Measurements from ENCODE around the gene SUB1.
A peak's percentile ranks its signal among the peaks of the same experiment; 100 is the strongest.
"Not testable (repeated sequence)": the region's sequence is repeated elsewhere in the genome, so short reads cannot be mapped to it uniquely, and the experiment has no call there.

The SUB1 gene

DNA sequence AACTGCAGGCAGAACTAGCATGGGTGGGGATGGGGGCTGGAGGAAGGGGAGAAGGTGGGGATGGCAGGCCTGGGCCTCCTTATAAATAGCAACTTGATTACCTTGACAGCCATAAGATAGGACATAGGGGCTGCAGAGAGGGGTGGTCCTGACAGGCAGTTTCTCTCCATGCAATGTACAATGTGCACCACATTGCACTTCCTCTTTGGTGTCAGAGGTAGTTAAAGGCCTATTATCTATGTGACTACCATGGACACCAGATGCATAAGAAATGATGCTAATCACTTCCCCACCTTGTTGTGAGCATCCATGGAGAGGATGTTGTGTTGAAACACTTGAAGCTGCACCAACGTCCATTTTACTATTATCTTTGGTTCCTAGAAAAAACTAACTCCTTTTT, 20.2 kb upstream of the SUB1 start:
- DNase-seq (ENCODE audit: low read depth): no peak

GRCh38 chr5:32566319-32567111, 18.8 kb upstream of the SUB1 start:
- DNase-seq (ENCODE audit: low read depth): no peak

GRCh38 chr5:32571128-32571527, 14.2 kb upstream of the SUB1 start:
- DNase-seq (ENCODE audit: low read depth): no peak

DNA sequence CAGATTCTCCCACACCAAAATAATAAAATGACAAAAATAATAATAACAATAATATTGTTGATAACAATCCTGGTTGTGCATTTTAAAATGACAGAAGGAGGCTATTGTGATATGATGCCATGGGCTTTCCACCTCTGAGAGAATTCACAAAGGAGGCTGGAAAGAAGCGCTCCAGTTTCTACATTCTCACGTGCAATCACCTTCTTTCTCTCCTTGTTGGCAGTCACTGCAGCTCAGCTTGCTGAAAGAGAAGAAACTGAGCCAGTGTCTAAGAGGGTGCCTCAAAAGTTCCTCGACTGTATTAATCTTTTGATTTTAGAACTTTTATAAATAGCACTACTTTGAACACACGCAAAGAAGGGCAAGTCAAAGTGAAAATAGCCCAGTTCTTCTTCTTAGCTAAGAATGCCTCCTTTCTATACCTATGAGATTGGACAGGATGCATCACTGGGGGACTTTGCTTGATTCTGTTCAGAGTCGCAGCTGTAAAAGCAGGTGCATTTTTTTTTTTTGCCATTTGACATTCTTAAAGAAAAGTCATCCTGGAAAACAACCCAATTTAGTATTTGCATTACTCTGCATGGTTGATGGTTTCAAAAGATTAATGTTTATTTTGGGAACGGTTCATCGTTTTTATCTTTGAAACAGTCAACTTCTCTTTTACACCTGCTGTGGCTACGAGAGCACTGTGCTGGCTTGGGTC, 12.4 kb upstream of the SUB1 start:
- DNase-seq (ENCODE audit: low read depth): no peak

DNA sequence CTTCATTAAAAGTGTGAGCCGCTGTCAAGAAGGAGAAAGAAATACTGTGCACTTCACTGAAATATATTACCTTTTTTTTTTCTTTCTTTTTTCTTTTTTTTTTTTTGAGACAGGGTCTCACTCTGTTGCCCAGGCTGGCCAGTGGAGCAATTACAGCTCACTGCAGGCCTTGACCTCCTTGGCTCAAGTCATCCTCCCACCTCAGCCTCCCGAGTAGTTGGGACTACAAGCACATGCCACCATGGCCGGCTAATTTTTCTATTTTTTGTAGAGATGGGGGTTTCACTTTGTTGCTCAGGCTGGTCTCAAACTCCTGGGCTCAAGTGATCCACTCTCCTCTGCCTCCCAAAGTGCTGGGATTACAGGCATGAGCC, 11.9 kb upstream of the SUB1 start:
- DNase-seq (ENCODE audit: low read depth): not testable (repeated sequence)

DNA sequence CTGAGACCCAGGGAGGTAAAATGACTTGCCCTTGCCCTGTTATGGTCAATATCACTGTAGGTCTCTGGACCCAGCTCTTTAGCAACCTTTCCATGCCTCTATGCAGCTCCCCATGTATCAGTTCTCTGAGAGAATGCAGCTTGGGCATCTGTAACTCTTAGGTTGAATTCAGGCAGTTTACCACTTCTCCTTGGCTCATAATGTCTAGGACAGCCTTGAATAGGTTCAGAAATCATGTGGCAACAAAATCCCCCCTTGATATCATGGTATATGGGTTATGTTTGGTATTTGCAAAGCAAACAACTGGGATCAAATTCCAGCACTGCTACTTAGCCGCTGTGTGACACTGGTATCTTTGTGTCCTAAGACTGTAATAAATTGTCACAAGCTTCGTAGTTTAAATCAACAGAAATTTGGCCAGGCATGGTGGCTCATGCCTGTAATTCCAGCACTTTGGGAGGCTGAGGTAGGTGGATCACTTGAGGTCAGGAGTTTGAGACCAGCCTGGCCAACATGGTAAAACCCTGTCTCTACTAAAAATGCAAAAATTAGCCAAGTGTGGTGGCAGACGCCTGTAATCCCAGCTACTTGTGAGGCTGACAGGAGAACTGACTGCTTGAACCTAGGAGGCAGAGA, 10.7 kb upstream of the SUB1 start:
- peak; percentile 8 for DNase-seq (ENCODE audit: low read depth)

GRCh38 chr5:32578363-32578762, 7.0 kb upstream of the SUB1 start:
- DNase-seq (ENCODE audit: low read depth): no peak

GRCh38 chr5:32578764-32579163, 6.6 kb upstream of the SUB1 start:
- DNase-seq (ENCODE audit: low read depth): no peak

- DNase-seq (ENCODE audit: low read depth): peak; percentile 54
These were observed 4.2 kb upstream of the SUB1 start for GRCh38 chr5:32581010-32581785.

- no peak for DNase-seq (ENCODE audit: low read depth)
These were observed 1.6 kb upstream of the SUB1 start for GRCh38 chr5:32583582-32584232.

DNA sequence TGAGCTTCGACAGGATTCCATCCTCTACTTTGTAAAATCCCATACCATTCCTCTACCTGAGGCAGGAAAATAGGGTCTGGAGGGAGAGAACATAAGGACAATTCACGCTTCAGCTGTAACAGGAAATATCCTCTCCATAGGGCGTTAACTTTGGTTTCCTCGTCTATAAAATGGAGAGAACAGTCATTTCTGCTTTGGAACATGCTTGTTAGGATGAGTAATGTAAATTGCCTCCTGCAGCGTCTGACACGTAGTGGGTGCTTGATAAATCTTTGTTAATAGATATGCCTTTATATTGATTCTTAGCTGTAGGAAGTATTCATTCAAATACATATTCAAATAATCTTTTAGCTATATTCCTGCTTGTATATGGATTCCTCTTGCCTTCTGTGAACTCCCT, 711 bp upstream of the SUB1 start:
- DNase-seq (ENCODE audit: low read depth): no peak

DNA sequence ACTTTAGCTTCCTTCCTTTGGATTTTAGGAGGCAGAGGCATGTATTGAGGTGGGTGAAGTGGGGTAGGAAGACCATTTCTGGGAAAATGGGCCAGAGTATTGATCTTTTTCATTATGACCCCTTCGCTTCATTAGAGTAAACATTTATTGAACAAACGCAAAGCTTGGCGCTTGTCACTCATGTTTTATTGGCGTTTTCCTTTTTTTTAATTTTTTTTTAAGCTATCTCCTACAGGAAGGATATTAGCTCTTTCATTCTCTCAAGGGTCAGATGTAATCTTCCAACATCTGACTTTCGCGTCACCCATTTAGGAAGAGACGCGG, 273 bp upstream of the SUB1 start:
- DNase-seq (ENCODE audit: low read depth): no peak

GRCh38 chr5:32586276-32586599, 881 bp downstream of the SUB1 start:
- no peak for DNase-seq (ENCODE audit: low read depth)

DNA sequence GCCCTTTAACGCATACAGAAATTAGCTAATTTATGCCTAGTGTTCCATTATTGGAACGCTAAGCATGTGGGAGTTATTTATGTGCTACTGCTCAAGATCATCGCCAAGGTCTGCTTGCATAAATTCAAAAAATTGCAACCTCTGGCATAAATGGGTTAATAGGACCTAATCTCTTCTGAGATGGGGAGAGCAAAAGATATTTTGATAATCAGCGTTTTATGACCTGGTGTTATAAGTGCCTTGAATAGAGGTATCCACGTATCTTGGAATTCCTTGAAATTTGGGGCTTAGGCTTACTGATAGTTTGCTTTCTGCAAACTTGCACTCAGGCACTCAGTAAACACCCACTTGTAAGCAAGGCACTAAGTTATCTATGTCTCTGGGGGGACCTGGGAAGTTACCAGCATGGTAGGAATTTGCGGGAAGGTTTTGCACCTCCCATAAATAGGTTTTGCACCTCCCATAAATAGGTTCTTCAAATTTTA, 1.8 kb downstream of the SUB1 start:
- DNase-seq (ENCODE audit: low read depth): no peak

DNA sequence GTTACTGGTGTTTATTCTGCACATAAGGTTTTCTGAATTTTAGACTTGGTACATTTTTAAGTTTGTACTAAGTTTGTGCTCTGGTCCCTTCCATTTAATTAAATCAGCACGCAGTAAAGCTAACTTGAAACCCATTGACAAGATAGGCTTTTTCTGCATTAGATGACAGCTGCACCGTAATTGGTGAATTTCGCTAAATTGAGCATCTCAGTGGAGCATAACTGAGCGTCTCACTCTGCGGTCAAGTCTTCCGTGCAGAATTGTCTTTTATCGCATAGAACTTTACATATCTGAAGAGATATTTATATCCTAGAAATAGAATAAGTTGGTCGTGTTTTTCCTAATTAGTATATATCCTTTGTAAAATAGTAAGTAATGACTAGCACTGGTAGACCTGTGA, 4.1 kb downstream of the SUB1 start:
- no peak for DNase-seq (ENCODE audit: low read depth)

- DNase-seq (ENCODE audit: low read depth): peak; percentile 59
These were observed 4.8 kb downstream of the SUB1 start for GRCh38 chr5:32589942-32590869.

- DNase-seq (ENCODE audit: low read depth): no peak
These were observed 9.8 kb downstream of the SUB1 start for GRCh38 chr5:32595118-32595517.

- DNase-seq (ENCODE audit: low read depth): no peak
These were observed 11.8 kb downstream of the SUB1 start for GRCh38 chr5:32597041-32597629.

GRCh38 chr5:32598260-32598937, 13.0 kb downstream of the SUB1 start:
- no peak for DNase-seq (ENCODE audit: low read depth)

GRCh38 chr5:32598997-32599549, 13.7 kb downstream of the SUB1 start:
- DNase-seq (ENCODE audit: low read depth): no peak

All from EH (cell line).